Duodenal mucosa (tissue), 2 donors: ENCODE results near the gene SLC17A2.

Experiments
- H3K27ac ChIP-seq: one replicate; pipeline ENCODE4 v1.7.0; 2013; ENCODE audit warnings: low read depth, low read length
- H3K27me3 ChIP-seq, 2 donors: one replicate each; pipeline ENCODE4 v1.7.0; 2013; ENCODE audit warnings: low read length in 2 of 2, control low read depth in 1 of 2; ENCODE audit not compliant: insufficient read depth in 2 of 2, control insufficient read depth in 1 of 2
- H3K36me3 ChIP-seq, 2 donors: one replicate each; pipeline ENCODE4 v1.7.0; 2013; ENCODE audit warnings: low read length in 2 of 2, control low read depth in 1 of 2; ENCODE audit not compliant: insufficient read depth in 2 of 2, control insufficient read depth in 1 of 2
- H3K4me1 ChIP-seq, 2 donors: one replicate each; pipeline ENCODE4 v1.7.0; 2013; ENCODE audit warnings: low read length in 2 of 2, control low read depth in 1 of 2; ENCODE audit not compliant: insufficient read depth in 2 of 2, control insufficient read depth in 1 of 2
- H3K4me3 ChIP-seq, 2 donors: one replicate each; pipeline ENCODE4 v1.7.0; 2013; ENCODE audit warnings: low read length in 2 of 2, low read depth in 1 of 2
- H3K9ac ChIP-seq, 2 donors: one replicate each; pipeline ENCODE4 v1.7.0; 2013; ENCODE audit warnings: low read length in 2 of 2, low read depth in 1 of 2
- H3K9me3 ChIP-seq, 2 donors: one replicate each; pipeline ENCODE4 v1.7.0; 2013; ENCODE audit warnings: low read length in 2 of 2, control low read depth in 1 of 2; ENCODE audit not compliant: control insufficient read depth in 1 of 2

Gene SLC17A2

DNA sequence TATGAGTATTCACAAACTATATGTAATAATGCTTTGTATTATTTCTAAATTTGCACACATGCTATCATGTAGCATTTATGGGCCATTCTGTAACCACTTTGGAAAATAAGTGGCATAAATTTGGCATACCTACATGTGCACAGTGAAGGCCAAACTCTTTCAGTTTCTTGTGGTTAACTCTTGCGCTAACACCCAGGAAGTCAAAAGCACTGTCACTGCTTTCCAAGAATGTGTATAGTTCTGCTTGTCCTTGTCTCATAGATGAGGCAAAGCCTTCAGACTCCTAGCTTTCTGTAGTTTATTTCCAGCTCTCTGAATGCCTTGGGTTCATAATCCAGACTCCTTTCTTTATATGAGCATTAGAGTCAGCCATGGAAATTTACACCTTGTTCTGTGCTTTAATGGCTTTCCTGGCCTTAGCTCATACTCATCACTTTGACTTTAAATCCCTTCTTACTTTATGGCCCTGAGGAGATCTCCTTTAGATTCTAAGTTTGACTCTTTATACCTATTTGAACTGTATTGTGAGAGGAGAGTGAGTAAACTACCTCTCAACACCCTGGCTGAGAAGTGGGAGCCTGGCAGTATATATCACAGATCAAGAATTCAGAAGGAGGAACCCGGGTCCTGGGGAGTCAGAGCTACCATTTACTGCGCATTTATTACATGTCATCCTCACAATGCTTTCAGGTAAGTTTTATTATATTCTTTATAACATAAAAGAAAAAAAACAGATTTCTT, 55.5 kb downstream of the SLC17A2 start:
- peaks cover 0 to 5% of the 10 kb centered on the region in 2 donors for H3K27me3 ChIP-seq
- no peak overlapping the region for H3K4me3 ChIP-seq
- no peaks in the 10 kb centered on the region for H3K36me3 ChIP-seq
- H3K27ac ChIP-seq, result no peak overlapping the region
- no peaks in the 10 kb centered on the region for H3K9me3 ChIP-seq
- H3K4me1 ChIP-seq, result no peaks in the 10 kb centered on the region
- no peak overlapping the region for H3K9ac ChIP-seq

DNA sequence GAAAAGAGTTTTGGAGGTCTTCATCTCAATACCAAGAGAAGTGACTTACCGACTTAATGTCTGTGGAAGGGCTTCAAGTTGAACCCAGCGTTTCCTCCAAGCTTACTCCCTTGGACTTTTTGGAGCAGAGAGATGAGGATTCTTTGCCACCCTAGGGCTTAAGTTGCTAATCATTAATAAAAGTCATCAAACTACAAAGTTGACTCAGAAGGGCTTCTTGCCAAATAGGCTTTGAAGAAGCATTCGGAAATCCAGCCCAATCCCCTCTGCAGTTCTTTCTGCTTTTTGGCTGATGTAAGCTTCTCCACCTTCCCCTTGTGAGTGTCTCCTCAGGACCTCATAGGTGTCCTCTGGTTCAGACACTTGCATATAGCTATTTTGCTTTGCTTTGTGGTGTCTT, 56.4 kb downstream of the SLC17A2 start, which contains the start of gene SLC17A3:
TSS of gene SLC17A3 (minus strand) at position 126 of the 400 bp plus-strand sequence. CDS start 5,856 bp downstream, outside the sequence.
- Histone ChIP-seq H3K9ac (no peak within 1 kb of the TSS), H3K4me3 (no peak within 1 kb of the TSS), H3K27ac (no peak within 1 kb of the TSS), H3K36me3 (no peaks in the 10 kb centered on the region), H3K4me1 (no peaks in the 10 kb centered on the region), H3K9me3 (no peaks in the 10 kb centered on the region), H3K27me3 (peaks cover 0 to 5% of the 10 kb centered on the region in 2 donors)

DNA sequence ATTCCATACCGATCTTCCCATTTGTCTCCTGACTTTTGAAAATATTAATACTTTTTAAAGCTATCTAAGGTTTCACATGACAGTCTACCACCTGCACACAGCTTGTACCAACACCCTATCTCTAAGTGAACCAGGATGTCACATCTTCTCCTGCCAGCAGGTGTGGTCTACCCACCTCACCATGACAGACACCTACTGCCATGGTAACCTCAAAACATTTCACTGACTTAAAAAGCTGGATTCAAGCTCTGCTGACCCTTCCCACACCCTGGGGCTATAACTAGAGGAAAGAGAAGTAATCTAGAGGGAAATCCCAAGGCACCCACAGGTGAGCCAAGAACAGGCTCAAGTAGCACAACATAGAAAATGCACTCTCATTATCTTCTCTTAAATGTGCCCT, 57.7 kb downstream of the SLC17A2 start:
- H3K9me3 ChIP-seq, result no peaks in the 10 kb centered on the region
- no peak overlapping the region for H3K27ac ChIP-seq
- H3K27me3 ChIP-seq, result peaks cover 0 to 5% of the 10 kb centered on the region in 2 donors
- no peaks in the 10 kb centered on the region for H3K4me1 ChIP-seq
- H3K4me3 ChIP-seq, result no peak overlapping the region
- no peaks in the 10 kb centered on the region for H3K36me3 ChIP-seq
- H3K9ac ChIP-seq, result no peak overlapping the region

DNA sequence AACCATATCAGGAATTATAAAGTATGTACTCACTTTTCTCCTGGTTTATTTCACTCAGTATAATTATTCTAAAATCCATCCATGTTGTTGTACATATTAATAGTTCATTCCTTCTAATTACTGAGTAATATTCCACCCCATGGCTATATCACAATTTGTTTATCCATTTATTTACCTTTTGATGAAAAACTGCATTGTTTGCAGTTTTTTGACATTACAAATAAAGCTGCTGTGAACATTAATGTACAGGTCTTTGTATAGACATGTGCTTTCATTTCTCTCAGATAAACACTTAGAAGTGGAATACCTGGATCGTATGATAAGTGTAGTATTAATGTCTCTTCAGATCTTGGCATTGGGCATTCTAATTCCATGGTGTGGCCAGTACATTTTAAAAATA, 60.7 kb downstream of the SLC17A2 start:
- H3K36me3 ChIP-seq, result no peaks in the 10 kb centered on the region
- no peaks in the 10 kb centered on the region for H3K9me3 ChIP-seq
- H3K4me1 ChIP-seq, result no peaks in the 10 kb centered on the region
- no peak overlapping the region for H3K9ac ChIP-seq
- no peak overlapping the region for H3K27ac ChIP-seq
- H3K27me3 ChIP-seq, result no peaks in the 10 kb centered on the region
- no peak overlapping the region for H3K4me3 ChIP-seq

DNA sequence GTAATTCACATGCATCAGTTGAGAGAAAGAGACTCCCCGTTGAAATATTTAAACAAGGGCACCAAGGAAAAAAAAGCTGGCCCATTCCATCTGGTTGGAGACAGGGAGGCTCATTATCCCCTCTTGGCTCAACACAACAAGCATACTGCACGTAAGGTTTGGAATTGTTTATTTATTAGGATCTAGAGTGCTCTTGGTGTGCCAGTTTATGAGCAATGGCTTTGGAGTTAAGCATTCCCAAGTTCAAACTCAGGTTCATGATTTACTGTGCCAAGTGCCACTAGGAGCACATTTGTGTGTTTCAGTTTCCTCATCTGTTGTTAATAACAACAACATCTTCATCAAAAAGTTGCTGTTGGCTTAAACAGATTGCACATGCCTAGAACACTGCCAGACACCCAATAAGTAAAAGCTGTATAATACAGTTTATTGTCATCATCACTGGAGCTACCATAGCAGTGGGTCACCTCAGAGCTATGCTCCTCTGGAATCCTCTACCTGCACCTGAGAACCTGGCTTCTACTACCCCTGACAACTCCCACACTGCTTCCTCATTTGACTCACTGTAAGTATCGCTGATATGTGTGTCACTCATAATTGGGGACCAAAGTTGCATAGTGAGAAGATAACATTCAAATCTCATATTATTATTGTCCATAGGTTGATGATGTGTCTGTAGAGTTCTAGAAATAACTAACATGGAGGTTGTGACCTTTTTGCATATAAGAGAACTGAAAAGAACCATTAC, 61.9 kb downstream of the SLC17A2 start:
- Histone ChIP-seq H3K9me3 (no peaks in the 10 kb centered on the region), H3K4me1 (no peaks in the 10 kb centered on the region), H3K4me3 (no peak overlapping the region), H3K27me3 (no peaks in the 10 kb centered on the region), H3K27ac (no peak overlapping the region), H3K36me3 (no peaks in the 10 kb centered on the region), H3K9ac (no peak overlapping the region)

DNA sequence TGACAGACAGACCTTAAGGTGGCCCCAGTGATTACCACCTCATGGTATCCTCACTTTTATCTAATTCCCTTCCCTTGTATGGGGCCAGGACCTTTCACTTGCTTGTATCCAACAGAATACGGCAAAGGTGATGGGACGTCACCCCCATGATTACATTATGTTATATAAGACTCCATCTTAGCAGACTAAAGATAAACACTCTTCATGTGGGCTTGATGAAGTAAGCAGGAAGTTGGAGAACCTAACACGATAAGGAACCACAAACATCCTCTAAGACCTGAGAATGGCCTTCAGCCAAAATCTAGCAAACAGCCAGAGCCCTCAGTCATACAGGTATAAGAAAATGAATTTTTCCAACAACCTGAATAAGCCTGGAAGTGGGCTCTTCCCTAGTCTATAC, 64.5 kb downstream of the SLC17A2 start:
- Histone ChIP-seq H3K9ac (no peak overlapping the region), H3K4me3 (no peak overlapping the region), H3K9me3 (no peaks in the 10 kb centered on the region), H3K27me3 (no peaks in the 10 kb centered on the region), H3K4me1 (no peaks in the 10 kb centered on the region), H3K27ac (no peak overlapping the region), H3K36me3 (no peaks in the 10 kb centered on the region)

DNA sequence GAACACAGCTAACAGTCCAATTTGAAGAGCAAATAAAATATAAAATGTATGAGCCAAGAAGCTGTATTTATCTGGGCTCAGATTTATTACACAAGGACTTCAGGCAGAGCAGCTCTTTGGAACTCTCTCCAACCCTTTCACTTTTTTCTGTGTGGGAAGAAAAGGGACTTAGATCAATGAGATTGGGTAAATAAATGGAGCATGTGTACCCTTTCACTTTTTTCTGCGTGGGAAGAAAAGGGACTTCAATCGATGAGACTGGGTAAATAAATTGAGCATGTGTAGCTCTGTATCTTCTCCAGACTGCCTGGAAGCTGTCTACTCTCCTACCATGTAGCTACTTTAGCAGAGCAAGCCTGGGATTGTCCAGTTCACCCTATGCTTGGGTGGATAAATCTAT, 67.1 kb downstream of the SLC17A2 start:
- Histone ChIP-seq H3K9me3 (no peaks in the 10 kb centered on the region), H3K4me3 (no peak overlapping the region), H3K27me3 (peaks cover 0 to 4% of the 10 kb centered on the region in 2 donors), H3K27ac (no peak overlapping the region), H3K4me1 (no peaks in the 10 kb centered on the region), H3K36me3 (no peaks in the 10 kb centered on the region), H3K9ac (no peak overlapping the region)
